BE2C (cell line): ENCODE results near the gene TMEM63B.
"Not testable (repeated sequence)": the region's sequence is repeated elsewhere in the genome, so short reads cannot be mapped to it uniquely, and the experiment has no call there.

ENCODE experiments used
- DNase-seq: peaks from one replicate; pipeline ENCODE4 v3.0.0-alpha.2; 2020
- H3K27me3 ChIP-seq: fragments of 250-450 bp; sonication (Bioruptor Pico); 2 replicates; pipeline ENCODE4 v1.5.1; 2020; ENCODE audit warnings: mild to moderate bottlenecking
- H3K36me3 ChIP-seq: fragments of 250-450 bp; sonication (Bioruptor Pico); 2 replicates; pipeline ENCODE4 v1.5.1; 2020; ENCODE audit warnings: mild to moderate bottlenecking
- H3K4me1 ChIP-seq: fragments of 250-450 bp; sonication (Bioruptor Pico); 2 replicates; pipeline ENCODE4 v1.5.1; 2020
- H3K4me3 ChIP-seq: 2 replicates; pipeline ENCODE4 v1.5.1; 2011; ENCODE audit warnings: low read depth, low read length
- H3K9me3 ChIP-seq: fragments of 250-450 bp; sonication (Bioruptor Pico); 2 replicates; pipeline ENCODE4 v1.5.1; 2020
- CTCF ChIP-seq: IDR thresholded peaks from 2 replicates; pipeline ENCODE4 v1.5.1; 2012; ENCODE audit warnings: mild to moderate bottlenecking, low read depth, low read length

The TMEM63B gene

GRCh38 chr6:44094403-44095242, 32.7 kb upstream of the TMEM63B start:
- TF ChIP-seq CTCF: no peak
- peaks cover 29% of the 10 kb centered on the region for H3K36me3 ChIP-seq
- no peak for DNase-seq

GRCh38 chr6:44095243-44095623, 32.1 kb upstream of the TMEM63B start:
- H3K4me3 ChIP-seq, H3K27me3 ChIP-seq, H3K4me1 ChIP-seq, H3K9me3 ChIP-seq, DNase-seq: not testable (repeated sequence)
- H3K36me3 ChIP-seq: peaks cover 35% of the 10 kb centered on the region

More at GRCh38 chr6:44094403-44095242, 32.7 kb upstream of the TMEM63B start:
- Histone ChIP-seq H3K4me1 (peaks cover 3% of the 10 kb centered on the region), H3K4me3 (no peak overlapping the region), H3K9me3 (no peaks in the 10 kb centered on the region), H3K27me3 (no peaks in the 10 kb centered on the region)

GRCh38 chr6:44096612-44097011, 30.7 kb upstream of the TMEM63B start:
- Histone ChIP-seq H3K9me3 (no peaks in the 10 kb centered on the region), H3K4me1 (peaks cover 3% of the 10 kb centered on the region), H3K27me3 (no peaks in the 10 kb centered on the region), H3K36me3 (peaks cover 36% of the 10 kb centered on the region), H3K4me3 (no peak overlapping the region)
- peak; percentile 81 for TF ChIP-seq CTCF
- peak; percentile 78 for DNase-seq

GRCh38 chr6:44097782-44098317, 29.5 kb upstream of the TMEM63B start:
- Histone ChIP-seq H3K27me3 (no peaks in the 10 kb centered on the region), H3K4me1 (peaks cover 3% of the 10 kb centered on the region), H3K4me3 (no peak overlapping the region), H3K36me3 (peaks cover 31% of the 10 kb centered on the region), H3K9me3 (no peaks in the 10 kb centered on the region)
- no peak for DNase-seq
- TF ChIP-seq CTCF: no peak

GRCh38 chr6:44099192-44099591, 28.2 kb upstream of the TMEM63B start:
- TF ChIP-seq CTCF: no peak
- no peak overlapping the region for H3K4me3 ChIP-seq
- peaks cover 35% of the 10 kb centered on the region for H3K36me3 ChIP-seq
- peaks cover 3% of the 10 kb centered on the region for H3K4me1 ChIP-seq
- DNase-seq: no peak
- H3K27me3 ChIP-seq: no peaks in the 10 kb centered on the region
- H3K9me3 ChIP-seq: no peaks in the 10 kb centered on the region

GRCh38 chr6:44100088-44100550, 27.2 kb upstream of the TMEM63B start:
- Histone ChIP-seq H3K27me3 (no peaks in the 10 kb centered on the region), H3K4me1 (peaks cover 4% of the 10 kb centered on the region), H3K36me3 (peaks cover 36% of the 10 kb centered on the region), H3K4me3 (no peak overlapping the region), H3K9me3 (no peaks in the 10 kb centered on the region)
- DNase-seq: peak; percentile 56
- peak; percentile 74 for TF ChIP-seq CTCF
